HEK293 (cell line): Measurements from ENCODE around the gene PAPSS1.

Source experiments
- CTCF ChIA-PET: fragments of 350-600 bp; formaldehyde crosslinking; extraction: SDS; loops from one replicate; lab custom pipeline; 2021; ENCODE audit warnings: antibody characterized with exemption; lab: Yijun Ruan, JAX
- POLR2A ChIA-PET: fragments of 300-600 bp; formaldehyde crosslinking; extraction: SDS; loops from one replicate; lab custom pipeline; 2020; ENCODE audit warnings: antibody characterized with exemption, inconsistent platforms; lab: Yijun Ruan, JAX
- H3K27ac ChIP-seq: fragments of 200-500 bp; sonication (Bioruptor generic); 2 replicates; pipeline ENCODE4 v1.5.1; 2014; ENCODE audit warnings: low read depth, low read length, control low read depth, inconsistent platforms; ENCODE audit errors: extremely low read depth
- H3K36me3 ChIP-seq, 2 experiments: fragments of 200-500 bp in 1 of 2; sonication (Bioruptor generic) in 1 of 2; 1 replicate in 1 of 2; 2 replicates in 1 of 2; pipeline ENCODE4 v1.5.1; 2014 to 2017; ENCODE audit warnings: inconsistent platforms in 2 of 2, low read length in 2 of 2; ENCODE audit not compliant: control insufficient read depth in 2 of 2, insufficient read depth in 1 of 2
- H3K4me1 ChIP-seq: fragments of 200-500 bp; sonication (Bioruptor generic); 2 replicates; pipeline ENCODE4 v1.5.1; 2014; ENCODE audit warnings: mild to moderate bottlenecking, low read length, inconsistent platforms; ENCODE audit not compliant: control insufficient read depth, insufficient read depth
- H3K4me3 ChIP-seq: 2 replicates; pipeline ENCODE4 v1.5.1; 2011; ENCODE audit warnings: low read depth, mild to moderate bottlenecking, control low read depth, low read length, moderate library complexity
- H3K9me3 ChIP-seq: fragments of 200-500 bp; sonication (Bioruptor generic); 2 replicates; pipeline ENCODE4 v1.5.1; 2014; ENCODE audit warnings: low read depth, low read length, inconsistent platforms; ENCODE audit not compliant: control insufficient read depth, insufficient read depth
- BCL11A ChIP-seq: fragments of 450-650 bp; formaldehyde crosslinking; IDR thresholded peaks from 2 replicates; pipeline ENCODE4 v1.5.1; 2016; ENCODE audit warnings: low read depth, missing biosample characterization, missing genetic modification characterization
- HOXC10 ChIP-seq: sonication (generic); formaldehyde crosslinking; IDR thresholded peaks from 2 replicates; pipeline ENCODE4 v1.8.1; 2023; ENCODE audit warnings: mild to moderate bottlenecking, missing genetic modification reagents
- MEIS1 ChIP-seq: sonication (generic); formaldehyde crosslinking; IDR thresholded peaks from 2 replicates; pipeline ENCODE4 v1.8.1; 2022; ENCODE audit warnings: missing genetic modification reagents, mild to moderate bottlenecking, borderline replicate concordance
- PRDM1 ChIP-seq: fragments of 450-650 bp; formaldehyde crosslinking; IDR thresholded peaks from 2 replicates; pipeline ENCODE4; 2016; ENCODE audit warnings: missing biosample characterization, missing genetic modification characterization
- SCRT1 ChIP-seq: fragments of 450-650 bp; formaldehyde crosslinking; IDR thresholded peaks from 2 replicates; pipeline ENCODE4 v1.5.1; 2016; ENCODE audit warnings: missing biosample characterization, missing genetic modification characterization, borderline replicate concordance
- YY2 ChIP-seq: fragments of 450-650 bp; formaldehyde crosslinking; IDR thresholded peaks from 2 replicates; pipeline ENCODE4 v1.5.1; 2016; ENCODE audit warnings: missing biosample characterization, missing genetic modification characterization
- ZBTB1 ChIP-seq: fragments of 450-650 bp; formaldehyde crosslinking; IDR thresholded peaks from 2 replicates; pipeline ENCODE4 v1.5.1; 2016; ENCODE audit warnings: missing biosample characterization, missing genetic modification characterization
- ZNF133 ChIP-seq: fragments of 450-650 bp; formaldehyde crosslinking; IDR thresholded peaks from 2 replicates; pipeline ENCODE4 v1.5.1; 2016; ENCODE audit warnings: missing biosample characterization, missing genetic modification characterization
- ZNF157 ChIP-seq: fragments of 450-650 bp; formaldehyde crosslinking; IDR thresholded peaks from 2 replicates; pipeline ENCODE4 v1.5.1; 2016; ENCODE audit warnings: missing biosample characterization, missing genetic modification characterization
- ZNF16 ChIP-seq: fragments of 450-650 bp; formaldehyde crosslinking; IDR thresholded peaks from 2 replicates; pipeline ENCODE4 v1.5.1; 2016; ENCODE audit warnings: low read depth, missing biosample characterization, missing genetic modification characterization
- ZNF211 ChIP-seq: fragments of 450-650 bp; formaldehyde crosslinking; IDR thresholded peaks from 2 replicates; pipeline ENCODE4 v1.5.1; 2016; ENCODE audit warnings: low read depth, missing biosample characterization, missing genetic modification characterization
- ZNF350 ChIP-seq: fragments of 450-650 bp; formaldehyde crosslinking; IDR thresholded peaks from 2 replicates; pipeline ENCODE4 v1.5.0; 2017; ENCODE audit warnings: missing biosample characterization, mild to moderate bottlenecking, missing genetic modification characterization
- ZNF366 ChIP-seq: fragments of 450-650 bp; formaldehyde crosslinking; conservative IDR thresholded peaks from 2 replicates; pipeline ENCODE4 v1.5.1; 2016; ENCODE audit warnings: missing biosample characterization, missing genetic modification characterization
- ZNF510 ChIP-seq: fragments of 450-650 bp; formaldehyde crosslinking; IDR thresholded peaks from 2 replicates; pipeline ENCODE4 v1.5.1; 2018; ENCODE audit warnings: mild to moderate bottlenecking, missing genetic modification characterization, missing biosample characterization; ENCODE audit not compliant: insufficient replicate concordance
- ZNF521 ChIP-seq: fragments of 450-650 bp; formaldehyde crosslinking; IDR thresholded peaks from 2 replicates; pipeline ENCODE4 v1.5.1; 2017; ENCODE audit warnings: missing biosample characterization, mild to moderate bottlenecking, missing genetic modification characterization
- ZNF549 ChIP-seq: fragments of 450-650 bp; IDR thresholded peaks from 2 replicates; pipeline ENCODE4 v1.5.1; 2018; ENCODE audit warnings: missing biosample characterization, missing genetic modification characterization, mild to moderate bottlenecking, inconsistent platforms, moderate library complexity
- ZNF558 ChIP-seq: fragments of 450-650 bp; formaldehyde crosslinking; IDR thresholded peaks from 2 replicates; pipeline ENCODE4 v1.5.1; 2016; ENCODE audit warnings: missing biosample characterization, missing genetic modification characterization
- ZNF571 ChIP-seq: fragments of 450-650 bp; formaldehyde crosslinking; IDR thresholded peaks from 2 replicates; pipeline ENCODE4 v1.5.0; 2017; ENCODE audit warnings: missing biosample characterization, missing genetic modification characterization
- ZNF747 ChIP-seq: fragments of 450-650 bp; formaldehyde crosslinking; IDR thresholded peaks from 2 replicates; pipeline ENCODE4 v1.5.1; 2016; ENCODE audit warnings: missing biosample characterization, missing genetic modification characterization
- ZNF776 ChIP-seq: fragments of 450-650 bp; formaldehyde crosslinking; IDR thresholded peaks from 2 replicates; pipeline ENCODE4 v1.5.0; 2017; ENCODE audit warnings: missing biosample characterization, missing genetic modification characterization, borderline replicate concordance
- ZNF843 ChIP-seq: fragments of 450-650 bp; formaldehyde crosslinking; IDR thresholded peaks from 2 replicates; pipeline ENCODE4 v1.5.1; 2016; ENCODE audit warnings: missing biosample characterization, missing genetic modification characterization
- TF ChIP-seq, protein P1 (sequence below): fragments of 450-650 bp; formaldehyde crosslinking; IDR thresholded peaks from 2 replicates; pipeline ENCODE4 v1.5.1; 2016; ENCODE audit warnings: missing biosample characterization, missing genetic modification characterization
- TF ChIP-seq, protein P2 (sequence below): fragments of 450-650 bp; formaldehyde crosslinking; IDR thresholded peaks from 2 replicates; pipeline ENCODE4 v1.5.1; 2016; ENCODE audit warnings: missing biosample characterization, missing genetic modification characterization
- TF ChIP-seq, protein P3 (sequence below): fragments of 450-650 bp; formaldehyde crosslinking; conservative IDR thresholded peaks from 2 replicates; pipeline ENCODE4 v1.5.1; 2016; ENCODE audit warnings: low read depth, missing biosample characterization, missing genetic modification characterization
- TF ChIP-seq, protein P4 (sequence below): fragments of 450-650 bp; formaldehyde crosslinking; IDR thresholded peaks from 2 replicates; pipeline ENCODE4 v1.5.1; 2016; ENCODE audit warnings: missing biosample characterization, missing genetic modification characterization

The PAPSS1 gene

DNA sequence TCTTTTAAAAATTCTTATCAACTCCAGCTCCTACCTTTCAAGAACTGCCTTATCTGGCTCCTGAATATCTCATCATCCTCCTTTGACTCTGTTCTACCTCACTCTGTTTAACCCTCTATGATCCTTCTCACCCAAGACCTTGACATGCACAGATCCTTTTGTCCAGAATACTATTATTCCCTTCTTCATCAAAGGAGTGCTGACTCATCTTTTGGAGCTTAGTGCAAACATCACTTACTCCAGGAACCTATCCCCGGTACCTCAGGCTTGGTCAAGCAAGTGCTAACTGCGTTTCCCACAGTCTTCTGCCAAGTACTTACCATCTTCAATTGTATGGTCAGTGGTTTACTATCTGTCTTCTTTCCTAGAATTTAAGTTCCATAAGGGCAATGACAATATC is 96.0 kb downstream of the PAPSS1 start (continued):
- TF ChIP-seq, protein P1, sequence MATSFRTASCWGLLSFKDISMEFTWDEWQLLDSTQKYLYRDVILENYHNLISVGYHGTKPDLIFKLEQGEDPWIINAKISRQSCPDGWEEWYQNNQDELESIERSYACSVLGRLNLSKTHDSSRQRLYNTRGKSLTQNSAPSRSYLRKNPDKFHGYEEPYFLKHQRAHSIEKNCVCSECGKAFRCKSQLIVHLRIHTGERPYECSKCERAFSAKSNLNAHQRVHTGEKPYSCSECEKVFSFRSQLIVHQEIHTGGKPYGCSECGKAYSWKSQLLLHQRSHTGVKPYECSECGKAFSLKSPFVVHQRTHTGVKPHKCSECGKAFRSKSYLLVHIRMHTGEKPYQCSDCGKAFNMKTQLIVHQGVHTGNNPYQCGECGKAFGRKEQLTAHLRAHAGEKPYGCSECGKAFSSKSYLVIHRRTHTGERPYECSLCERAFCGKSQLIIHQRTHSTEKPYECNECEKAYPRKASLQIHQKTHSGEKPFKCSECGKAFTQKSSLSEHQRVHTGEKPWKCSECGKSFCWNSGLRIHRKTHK = no peak
- TF ChIP-seq ZNF350 (no peak), ZNF211 (tag by site-specific recombination) (no peak), ZNF157 (tag by site-specific recombination) (no peak), ZNF549 (tag by site-specific recombination) (no peak), ZNF776 (no peak)
- TF ChIP-seq, protein P2, sequence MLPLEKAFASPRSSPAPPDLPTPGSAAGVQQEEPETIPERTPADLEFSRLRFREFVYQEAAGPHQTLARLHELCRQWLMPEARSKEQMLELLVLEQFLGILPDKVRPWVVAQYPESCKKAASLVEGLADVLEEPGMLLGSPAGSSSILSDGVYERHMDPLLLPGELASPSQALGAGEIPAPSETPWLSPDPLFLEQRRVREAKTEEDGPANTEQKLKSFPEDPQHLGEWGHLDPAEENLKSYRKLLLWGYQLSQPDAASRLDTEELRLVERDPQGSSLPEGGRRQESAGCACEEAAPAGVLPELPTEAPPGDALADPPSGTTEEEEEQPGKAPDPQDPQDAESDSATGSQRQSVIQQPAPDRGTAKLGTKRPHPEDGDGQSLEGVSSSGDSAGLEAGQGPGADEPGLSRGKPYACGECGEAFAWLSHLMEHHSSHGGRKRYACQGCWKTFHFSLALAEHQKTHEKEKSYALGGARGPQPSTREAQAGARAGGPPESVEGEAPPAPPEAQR (tag by site-specific recombination) = no peak
- TF ChIP-seq, all 188 proteins: peak for 0

DNA sequence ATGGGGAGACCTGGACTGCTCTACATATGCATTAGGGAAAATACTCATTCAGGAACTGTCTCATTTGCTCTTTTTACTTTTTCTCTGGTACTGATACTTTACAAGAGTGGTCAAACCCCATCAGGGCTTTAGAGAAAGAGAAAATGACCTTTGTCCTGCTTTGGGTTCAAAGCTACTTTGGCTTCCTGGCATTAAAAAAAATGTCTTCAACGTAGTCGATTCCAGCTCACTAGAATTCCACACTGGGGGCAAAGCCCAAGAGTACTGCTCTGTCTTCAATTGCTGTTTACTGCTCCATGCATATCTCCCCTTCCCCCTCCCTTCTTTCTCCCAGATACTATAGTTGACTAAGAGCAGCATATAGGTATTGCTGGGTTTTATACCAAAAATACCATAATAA is 98.0 kb downstream of the PAPSS1 start:
- ChIA-PET CTCF (no interaction called here), POLR2A (no interaction called here)
- Histone ChIP-seq H3K4me1 (no peaks in the 10 kb centered on the region), H3K36me3 (peaks cover 0 to 3% of the 10 kb centered on the region in 2 experiments; a peak in 1 of 3 replicates), H3K27ac (no peak overlapping the region), H3K4me3 (no peak overlapping the region), H3K9me3 (no peaks in the 10 kb centered on the region)
- TF ChIP-seq ZNF747 (tag by site-specific recombination) (no peak), ZNF571 (tag by site-specific recombination) (no peak), BCL11A (tag by site-specific recombination) (no peak), SCRT1 (tag by site-specific recombination) (no peak), YY2 (no peak), PRDM1 (tag by site-specific recombination) (no peak), MEIS1 (CRISPR knock-in tag) (no peak), ZNF16 (tag by site-specific recombination) (no peak), ZBTB1 (tag by site-specific recombination) (no peak), ZNF521 (no peak), ZNF843 (no peak), HOXC10 (CRISPR knock-in tag) (no peak), ZNF558 (tag by site-specific recombination) (no peak), ZNF133 (no peak), ZNF510 (tag by site-specific recombination) (no peak), ZNF366 (tag by site-specific recombination) (no peak)
- TF ChIP-seq, protein P3, sequence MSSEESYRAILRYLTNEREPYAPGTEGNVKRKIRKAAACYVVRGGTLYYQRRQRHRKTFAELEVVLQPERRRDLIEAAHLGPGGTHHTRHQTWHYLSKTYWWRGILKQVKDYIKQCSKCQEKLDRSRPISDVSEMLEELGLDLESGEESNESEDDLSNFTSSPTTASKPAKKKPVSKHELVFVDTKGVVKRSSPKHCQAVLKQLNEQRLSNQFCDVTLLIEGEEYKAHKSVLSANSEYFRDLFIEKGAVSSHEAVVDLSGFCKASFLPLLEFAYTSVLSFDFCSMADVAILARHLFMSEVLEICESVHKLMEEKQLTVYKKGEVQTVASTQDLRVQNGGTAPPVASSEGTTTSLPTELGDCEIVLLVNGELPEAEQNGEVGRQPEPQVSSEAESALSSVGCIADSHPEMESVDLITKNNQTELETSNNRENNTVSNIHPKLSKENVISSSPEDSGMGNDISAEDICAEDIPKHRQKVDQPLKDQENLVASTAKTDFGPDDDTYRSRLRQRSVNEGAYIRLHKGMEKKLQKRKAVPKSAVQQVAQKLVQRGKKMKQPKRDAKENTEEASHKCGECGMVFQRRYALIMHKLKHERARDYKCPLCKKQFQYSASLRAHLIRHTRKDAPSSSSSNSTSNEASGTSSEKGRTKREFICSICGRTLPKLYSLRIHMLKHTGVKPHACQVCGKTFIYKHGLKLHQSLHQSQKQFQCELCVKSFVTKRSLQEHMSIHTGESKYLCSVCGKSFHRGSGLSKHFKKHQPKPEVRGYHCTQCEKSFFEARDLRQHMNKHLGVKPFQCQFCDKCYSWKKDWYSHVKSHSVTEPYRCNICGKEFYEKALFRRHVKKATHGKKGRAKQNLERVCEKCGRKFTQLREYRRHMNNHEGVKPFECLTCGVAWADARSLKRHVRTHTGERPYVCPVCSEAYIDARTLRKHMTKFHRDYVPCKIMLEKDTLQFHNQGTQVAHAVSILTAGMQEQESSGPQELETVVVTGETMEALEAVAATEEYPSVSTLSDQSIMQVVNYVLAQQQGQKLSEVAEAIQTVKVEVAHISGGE (tag by site-specific recombination) = no peak
- TF ChIP-seq, protein P4, sequence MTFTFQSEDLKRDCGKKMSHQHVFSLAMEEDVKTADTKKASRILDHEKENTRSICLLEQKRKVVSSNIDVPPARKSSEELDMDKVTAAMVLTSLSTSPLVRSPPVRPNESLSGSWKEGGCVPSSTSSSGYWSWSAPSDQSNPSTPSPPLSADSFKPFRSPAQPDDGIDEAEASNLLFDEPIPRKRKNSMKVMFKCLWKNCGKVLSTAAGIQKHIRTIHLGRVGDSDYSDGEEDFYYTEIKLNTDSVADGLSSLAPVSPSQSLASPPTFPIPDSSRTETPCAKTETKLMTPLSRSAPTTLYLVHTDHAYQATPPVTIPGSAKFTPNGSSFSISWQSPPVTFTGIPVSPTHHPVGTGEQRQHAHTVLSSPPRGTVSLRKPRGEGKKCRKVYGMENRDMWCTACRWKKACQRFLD (tag by site-specific recombination) = no peak
